Cortex of kidney (tissue), 1 donor: ENCODE data around the gene MARCKS.
A peak's percentile ranks its signal among the peaks of the same experiment; 100 is the strongest.

ENCODE experiments used
- DNase-seq: peaks from one replicate; lab custom pipeline; 2025; lab: John Stamatoyannopoulos, UW

Gene MARCKS

GRCh38 chr6:113854531-113855499, 2.3 kb upstream of the MARCKS start:
- DNase-seq, result no peak

GRCh38 chr6:113855500-113856374, 1.4 kb upstream of the MARCKS start:
- DNase-seq, result no peak

- DNase-seq, result no peak
Observed at GRCh38 chr6:113856375-113856624, 845 bp upstream of the MARCKS start.

- DNase-seq, result no peak
Observed at GRCh38 chr6:113857556-113858479, 673 bp downstream of the MARCKS start.

GRCh38 chr6:113858480-113859348, 1.6 kb downstream of the MARCKS start:
- DNase-seq, result peak; percentile 45

- DNase-seq, result no peak
Observed at GRCh38 chr6:113859349-113860180, 2.4 kb downstream of the MARCKS start.

GRCh38 chr6:113860181-113860955, 3.2 kb downstream of the MARCKS start:
- DNase-seq, result no peak

- no peak for DNase-seq
Observed at GRCh38 chr6:113862112-113862511, 5.0 kb downstream of the MARCKS start.

- DNase-seq, result no peak
Observed at GRCh38 chr6:113870917-113871316, 13.8 kb downstream of the MARCKS start.

- no peak for DNase-seq
Observed at GRCh38 chr6:113871975-113872374, 14.8 kb downstream of the MARCKS start.

- DNase-seq, result no peak
Observed at GRCh38 chr6:113873043-113873667, 16.0 kb downstream of the MARCKS start.

GRCh38 chr6:113875470-113875869, 18.3 kb downstream of the MARCKS start:
- DNase-seq, result no peak

- DNase-seq, result no peak
Observed at GRCh38 chr6:113876695-113877094, 19.6 kb downstream of the MARCKS start.

- DNase-seq, result no peak
Observed at GRCh38 chr6:113879186-113880096, 22.3 kb downstream of the MARCKS start.

- no peak for DNase-seq
Observed at GRCh38 chr6:113881478-113881980, 24.4 kb downstream of the MARCKS start.

- DNase-seq, result no peak
Observed at GRCh38 chr6:113882336-113883022, 25.3 kb downstream of the MARCKS start.

GRCh38 chr6:113884011-113884410, 26.9 kb downstream of the MARCKS start:
- DNase-seq, result no peak
